Mammary epithelial cell (primary cell): ENCODE results near the gene SHB.

Experiments used
- CTCF ChIP-seq, 2 donors: IDR thresholded peaks in 1 of 2; conservative IDR thresholded peaks in 1 of 2; 2 replicates each; pipeline ENCODE4 v1.5.1; 2011 to 2012; ENCODE audit warnings: inconsistent platforms in 2 of 2, low read length in 2 of 2, mild to moderate bottlenecking in 2 of 2, control low read depth in 1 of 2, low read depth in 1 of 2; ENCODE audit not compliant: insufficient read depth in 1 of 2; ENCODE audit errors: extremely low read depth in 1 of 2
- EZH2 ChIP-seq: IDR thresholded peaks from 2 replicates; pipeline ENCODE4 v1.6.1; 2012; ENCODE audit warnings: low read length, inconsistent platforms, borderline replicate concordance

DNA sequence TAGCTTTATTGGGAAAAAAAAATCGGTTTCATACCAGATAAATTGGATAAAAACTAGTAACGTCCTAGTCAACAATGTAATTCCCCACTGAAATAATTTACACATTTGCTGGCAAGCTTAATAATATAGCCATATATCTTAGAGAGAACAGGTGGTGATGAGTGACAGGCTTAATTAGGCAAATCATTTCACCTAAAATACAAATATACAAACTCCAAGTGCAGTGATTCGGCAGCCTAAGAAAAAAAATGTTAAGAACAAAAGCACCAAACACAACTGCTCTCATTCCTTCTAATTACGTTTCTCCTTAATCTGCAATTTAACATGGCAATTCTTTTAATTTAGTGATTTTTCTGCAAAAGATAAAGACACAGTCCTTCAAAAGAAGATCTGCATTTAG is 109.1 kb downstream of the SHB start:
- TF ChIP-seq EZH2 (no peak), CTCF (conservative IDR thresholded peaks at IDR 0.05 in 1 of 2, IDR thresholded peaks at IDR 0.05 in 1 of 2; ENCODE audit: extremely low read depth in 1 of 2, insufficient read depth in 1 of 2, low read depth in 1 of 2, low read length in 2 of 2) (no peak)
